IMR-90 (cell line): Measurements from ENCODE around the gene EVA1C. TPM values are rescaled to one million over a fixed set of nuclear protein-coding genes. Genes with fewer than 3 reads are reported as not detected.

Experiments used
- ATAC-seq: fragments of 200-7000 bp; cut with Tn5 transposase; 2 replicates; pipeline ENCODE4 v1.9.1; 2020; ENCODE audit warnings: low read depth, mild to moderate bottlenecking, moderate library complexity
- BruUV-seq: library from RNA; stranded (reverse); fragments of 400-500 nt; replicated peaks from 2 replicates; lab custom pipeline; 2021; lab: Mats Ljungman, UMichigan
- CTCF ChIA-PET: fragments of 300-600 bp; formaldehyde crosslinking; extraction: SDS; loops from one replicate; lab custom pipeline; 2021; ENCODE audit warnings: antibody characterized with exemption; lab: Yijun Ruan, JAX
- POLR2A ChIA-PET: fragments of 300-600 bp; sonication (Branson Sonifier 250); formaldehyde crosslinking; loops from one replicate; lab custom pipeline; 2022; ENCODE audit warnings: antibody characterized with exemption; ENCODE audit not compliant: unreplicated experiment; lab: Charles Lee
- DNase-seq: peaks from one replicate; pipeline ENCODE4 v3.0.0; 2013
- H2AFZ ChIP-seq: replicated peaks from 2 replicates; pipeline ENCODE3; 2013; ENCODE audit warnings: low read length, mild to moderate bottlenecking; ENCODE audit not compliant: poor library complexity
- H2AK5ac ChIP-seq: 2 replicates; pipeline ENCODE4 v1.6.1; 2013; ENCODE audit warnings: low read depth, low read length, inconsistent platforms
- H2AK9ac ChIP-seq: replicated peaks from 2 replicates; pipeline ENCODE3; 2013; ENCODE audit warnings: mild to moderate bottlenecking, low read depth, low read length, moderate library complexity; ENCODE audit not compliant: poor library complexity
- H2BK120ac ChIP-seq: 2 replicates; pipeline ENCODE4 v1.6.1; 2013; ENCODE audit warnings: low read depth, low read length, inconsistent platforms
- H2BK15ac ChIP-seq: 3 replicates; pipeline ENCODE4 v1.6.1; 2013; ENCODE audit warnings: low read depth, low read length, inconsistent platforms
- H2BK20ac ChIP-seq: 2 replicates; pipeline ENCODE4 v1.6.1; 2013; ENCODE audit warnings: low read depth, mild to moderate bottlenecking, inconsistent platforms, low read length, moderate library complexity
- H2BK5ac ChIP-seq: 2 replicates; pipeline ENCODE4 v1.6.1; 2013; ENCODE audit warnings: mild to moderate bottlenecking, low read depth, low read length, inconsistent platforms; ENCODE audit not compliant: poor library complexity, severe bottlenecking
- H3K14ac ChIP-seq: replicated peaks from 2 replicates; pipeline ENCODE4 v1.6.1; 2013; ENCODE audit warnings: low read depth, low read length, inconsistent platforms
- H3K18ac ChIP-seq: 2 replicates; pipeline ENCODE4 v1.6.1; 2013; ENCODE audit warnings: low read depth, low read length, control low read depth
- H3K23ac ChIP-seq: 2 replicates; pipeline ENCODE4 v1.6.1; 2013; ENCODE audit warnings: low read depth, low read length, inconsistent platforms
- H3K27ac ChIP-seq: 2 replicates; pipeline ENCODE4 v1.5.1; 2013; ENCODE audit warnings: mild to moderate bottlenecking, control low read depth, low read length; ENCODE audit not compliant: insufficient read depth
- H3K27me3 ChIP-seq: 2 replicates; pipeline ENCODE4 v1.6.1; 2013; ENCODE audit warnings: low read length; ENCODE audit not compliant: control insufficient read depth, insufficient read depth
- H3K36me3 ChIP-seq: 2 replicates; pipeline ENCODE4 v1.6.1; 2013; ENCODE audit warnings: low read length, mixed read lengths; ENCODE audit not compliant: control insufficient read depth, insufficient read depth
- H3K4ac ChIP-seq: 2 replicates; pipeline ENCODE4 v1.6.1; 2013; ENCODE audit warnings: low read depth, low read length, inconsistent platforms
- H3K4me1 ChIP-seq: 2 replicates; pipeline ENCODE4 v1.6.1; 2013; ENCODE audit warnings: low read length, mixed read lengths; ENCODE audit not compliant: control insufficient read depth, insufficient read depth
- H3K4me2 ChIP-seq: 2 replicates; pipeline ENCODE4 v1.6.1; 2013; ENCODE audit warnings: low read depth, mild to moderate bottlenecking, control low read depth, low read length, moderate library complexity
- H3K4me3 ChIP-seq: 2 replicates; pipeline ENCODE4 v1.5.1; 2013; ENCODE audit warnings: low read depth, mild to moderate bottlenecking, control low read depth, low read length, moderate library complexity; ENCODE audit not compliant: insufficient read depth
- H3K56ac ChIP-seq: 2 replicates; pipeline ENCODE4 v1.6.1; 2013; ENCODE audit warnings: low read length, inconsistent platforms; ENCODE audit not compliant: insufficient read depth; ENCODE audit errors: extremely low read depth
- H3K79me1 ChIP-seq, 2 experiments: 2 replicates each; pipeline ENCODE4 v1.6.1; 2013; ENCODE audit warnings: low read length in 2 of 2, inconsistent platforms in 1 of 2, low read depth in 1 of 2
- H3K9ac ChIP-seq: 2 replicates; pipeline ENCODE4 v1.6.1; 2013; ENCODE audit warnings: low read depth, low read length, control low read depth
- H3K9me1 ChIP-seq: 2 replicates; pipeline ENCODE4 v1.6.1; 2013; ENCODE audit warnings: low read length, inconsistent platforms; ENCODE audit not compliant: insufficient read depth
- H3K9me3 ChIP-seq: 2 replicates; pipeline ENCODE4 v1.6.1; 2013; ENCODE audit warnings: low read length; ENCODE audit not compliant: control insufficient read depth, insufficient read depth
- H4K20me1 ChIP-seq: 2 replicates; pipeline ENCODE4 v1.6.1; 2013; ENCODE audit warnings: low read length, inconsistent platforms; ENCODE audit not compliant: insufficient read depth
- H4K5ac ChIP-seq: 2 replicates; pipeline ENCODE4 v1.6.1; 2013; ENCODE audit warnings: mild to moderate bottlenecking, low read depth, low read length, control low read depth
- H4K8ac ChIP-seq, 2 experiments: 2 replicates each; pipeline ENCODE4 v1.6.1; 2013; ENCODE audit warnings: low read depth in 2 of 2, low read length in 2 of 2, control low read depth in 1 of 2, inconsistent platforms in 1 of 2
- H4K91ac ChIP-seq: 2 replicates; pipeline ENCODE4 v1.6.1; 2013; ENCODE audit warnings: low read depth, low read length, inconsistent platforms; ENCODE audit not compliant: insufficient read depth
- BHLHE40 ChIP-seq: fragments of 150-350 bp; IDR thresholded peaks from 2 replicates; pipeline ENCODE4 v1.6.1; 2016; ENCODE audit warnings: mild to moderate bottlenecking, low read depth, low read length
- CHD1 ChIP-seq: IDR thresholded peaks from 2 replicates; pipeline ENCODE4 v1.6.1; 2012; ENCODE audit warnings: low read depth, low read length, improper control_type of control experiment
- CTCF ChIP-seq: conservative IDR thresholded peaks from 2 replicates; pipeline ENCODE4 v1.5.1; 2012; ENCODE audit warnings: mild to moderate bottlenecking, low read depth, low read length, improper control_type of control experiment
- MAFK ChIP-seq: IDR thresholded peaks from 2 replicates; pipeline ENCODE4 v1.6.1; 2012; ENCODE audit warnings: low read depth, low read length, improper control_type of control experiment
- NFE2L2 ChIP-seq: fragments of 150-350 bp; IDR thresholded peaks from 2 replicates; pipeline ENCODE4 v1.6.1; 2016; ENCODE audit warnings: low read depth, mild to moderate bottlenecking, low read length
- RCOR1 ChIP-seq: IDR thresholded peaks from 2 replicates; pipeline ENCODE4 v1.6.1; 2012; ENCODE audit warnings: mild to moderate bottlenecking, low read length, improper control_type of control experiment; ENCODE audit not compliant: insufficient replicate concordance
- RFX5 ChIP-seq: IDR thresholded peaks from 2 replicates; pipeline ENCODE4 v1.8.0; 2012; ENCODE audit warnings: low read depth, mild to moderate bottlenecking, low read length, moderate library complexity
- WGBS, 2 experiments: methylation state at CpG; one replicate each; pipeline versions ENCODE4 v1.1.5 to v1.1.7; 2013; ENCODE audit warnings: missing lambda C conversion rate in 2 of 2; ENCODE audit not compliant: insufficient read length in 1 of 2; ENCODE audit errors: extremely low coverage in 2 of 2; 5-methylcytosine and 5-hydroxymethylcytosine counted together
- dilution Hi-C: fragments of 300-500 bp; cut with HindIII; formaldehyde crosslinking; loops from one replicate; pipeline ENCODE4 v1.14.3; 2018; ENCODE audit warnings: low sequenced_read_pairs; ENCODE audit not compliant: unreplicated experiment
- in situ Hi-C: fragments of 300-500 bp; cut with MboI; formaldehyde crosslinking; loops from 3 replicates; pipeline ENCODE4 v1.14.3; 2019; ENCODE audit warnings: low sequenced_read_pairs, inconsistent platforms, mixed read lengths
- intact Hi-C: fragments of 100-400 bp; cut with micrococcal nuclease; formaldehyde crosslinking; loops from 2 replicates; pipeline ENCODE4 v1.10.0; 2022
- polyA plus RNA-seq, 3 experiments: library from polyadenylated mRNA; depleted of rRNA; stranded (reverse); fragments of >200 nt; gene quantifications; 2 replicates each; pipeline ENCODE4 v1.2.3, GENCODE V29; 2012; ENCODE audit warnings: low replicate concordance in 1 of 3
- total RNA-seq: library from RNA; depleted of rRNA; stranded (reverse); fragments of >200 nt; gene quantifications from 2 replicates; pipeline ENCODE4 v1.2.3, GENCODE V29; 2012
- TF ChIP-seq, protein P1 (sequence below): fragments of 150-350 bp; IDR thresholded peaks from 2 replicates; pipeline ENCODE4 v1.6.1; 2017; ENCODE audit warnings: mild to moderate bottlenecking, antibody characterized with exemption, low read length, low read depth

EVA1C gene
- total and polyA plus RNA-seq, 2 of the 4 experiments (the other 2 are of a cell fraction) = 0.72 to 1.1 TPM

- no peak overlapping the region for H2BK120ac ChIP-seq
- DNase-seq (no peak), ATAC-seq (no peak)
- no peaks in the 10 kb centered on the region for H4K20me1 ChIP-seq
- WGBS, 2 experiments = no CpG with 5 or more reads among the region's 10 CpGs
- H2AK5ac ChIP-seq = no peak overlapping the region
- H2BK20ac ChIP-seq = no peak overlapping the region
- ChIA-PET CTCF (no interaction called here), POLR2A (no interaction called here)
- H3K56ac ChIP-seq = no peak overlapping the region
- BruUV-seq = no TSS peak
- H3K4me1 ChIP-seq = peaks cover 12% of the 10 kb centered on the region
- no peak overlapping the region for H2AK9ac ChIP-seq
- no peak overlapping the region for H2AFZ ChIP-seq
- TF ChIP-seq MAFK = no peak
- no peak for TF ChIP-seq NFE2L2
- no peak for TF ChIP-seq RFX5
- no peak for TF ChIP-seq CHD1
- TF ChIP-seq, protein P1, sequence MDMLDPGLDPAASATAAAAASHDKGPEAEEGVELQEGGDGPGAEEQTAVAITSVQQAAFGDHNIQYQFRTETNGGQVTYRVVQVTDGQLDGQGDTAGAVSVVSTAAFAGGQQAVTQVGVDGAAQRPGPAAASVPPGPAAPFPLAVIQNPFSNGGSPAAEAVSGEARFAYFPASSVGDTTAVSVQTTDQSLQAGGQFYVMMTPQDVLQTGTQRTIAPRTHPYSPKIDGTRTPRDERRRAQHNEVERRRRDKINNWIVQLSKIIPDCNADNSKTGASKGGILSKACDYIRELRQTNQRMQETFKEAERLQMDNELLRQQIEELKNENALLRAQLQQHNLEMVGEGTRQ = no peak
- TF ChIP-seq BHLHE40 = no peak
- no peak for TF ChIP-seq CTCF
- no peak for TF ChIP-seq RCOR1
- no peaks in the 10 kb centered on the region for H3K36me3 ChIP-seq
- intact Hi-C loops = no loop called here
- H3K9ac ChIP-seq = no peak overlapping the region
- H2BK15ac ChIP-seq = no peak overlapping the region
- dilution Hi-C loops = no loop called here
- in situ Hi-C loops = no loop called here
- no peak overlapping the region for H4K8ac ChIP-seq
- H3K9me1 ChIP-seq = peaks cover 6% of the 10 kb centered on the region; the same call in 1 of the 2 replicates
- no peak overlapping the region for H3K4ac ChIP-seq
- H4K5ac ChIP-seq = peak overlapping the region; percentile 28; the same call in 1 of the 2 replicates
- H3K27ac ChIP-seq = no peak overlapping the region
- no peaks in the 10 kb centered on the region for H3K27me3 ChIP-seq
- no peak overlapping the region; the same call in 1 of the 2 replicates for H3K18ac ChIP-seq
- H2BK5ac ChIP-seq = no peak overlapping the region
- H3K14ac ChIP-seq = no peak overlapping the region
- peaks cover 0 to 5% of the 10 kb centered on the region in 2 experiments; a peak in 1 of 4 replicates for H3K79me1 ChIP-seq
- no peak overlapping the region for H4K91ac ChIP-seq
- H3K4me2 ChIP-seq = no peak overlapping the region
- no peaks in the 10 kb centered on the region for H3K9me3 ChIP-seq
- H3K4me3 ChIP-seq = no peak overlapping the region
- H3K23ac ChIP-seq = no peak overlapping the region
These were observed 15.6 kb downstream of the EVA1C start for GRCh38 chr21:32427958-32428623.
